Suprapubic skin (tissue), 4 donors: ENCODE measurements around the gene ABHD5. TPM values are rescaled to one million over a fixed set of nuclear protein-coding genes. Genes with fewer than 3 reads are reported as not detected.
A peak's percentile ranks its signal among the peaks of the same experiment; 100 is the strongest.

ENCODE experiments used
- DNase-seq, 2 donors: peaks; one replicate each; pipeline ENCODE4 v3.0.0-alpha.2; 2019; ENCODE audit warnings: low spot score in 2 of 2
- H3K27ac ChIP-seq: fragments of 200-600 bp; sonication (generic); one replicate; pipeline ENCODE4 v1.5.1; 2019
- H3K27me3 ChIP-seq: fragments of 200-600 bp; sonication (generic); one replicate; pipeline ENCODE4 v1.5.1; 2019
- H3K36me3 ChIP-seq: fragments of 200-600 bp; sonication (generic); one replicate; pipeline ENCODE4 v1.5.1; 2019
- H3K4me1 ChIP-seq: fragments of 200-600 bp; sonication (generic); one replicate; pipeline ENCODE4 v1.5.1; 2019
- H3K4me3 ChIP-seq: fragments of 200-600 bp; sonication (generic); one replicate; pipeline ENCODE4 v1.5.1; 2019; ENCODE audit warnings: mild to moderate bottlenecking
- H3K9me3 ChIP-seq: fragments of 200-600 bp; sonication (generic); one replicate; pipeline ENCODE4 v1.5.1; 2019
- EP300 ChIP-seq: sonication (generic); formaldehyde crosslinking; IDR thresholded peaks from one replicate; pipeline ENCODE4 v1.6.1; 2017; ENCODE audit warnings: antibody characterized with exemption
- POLR2A ChIP-seq, 2 donors: fragments of 450-650 bp; IDR thresholded peaks; one replicate each; pipeline ENCODE4 v1.6.1; 2017; ENCODE audit warnings: antibody characterized with exemption in 2 of 2, mild to moderate bottlenecking in 2 of 2, moderate library complexity in 2 of 2
- POLR2AphosphoS5 ChIP-seq, 3 donors: sonication (generic); formaldehyde crosslinking; IDR thresholded peaks; one replicate each; pipeline ENCODE4 v1.6.1; 2017; ENCODE audit warnings: antibody characterized with exemption in 3 of 3
- WGBS: methylation state at CpG from one replicate; pipeline ENCODE4 v1.1.5; 2018; 5-methylcytosine and 5-hydroxymethylcytosine counted together
- total RNA-seq, 4 donors: library from RNA; depleted of rRNA; stranded (reverse); fragments of >200 nt; gene quantifications; one replicate each; pipeline ENCODE4 v1.1.0, GENCODE V29; 2016
- TF ChIP-seq, protein P1 (sequence below), 2 donors: fragments of 200-600 bp in 1 of 2; fragments of 450-650 bp in 1 of 2; sonication (generic) in 1 of 2; IDR thresholded peaks; one replicate each; pipeline ENCODE4 v1.5.1; 2016 to 2019; ENCODE audit warnings: antibody characterized with exemption in 2 of 2, mild to moderate bottlenecking in 1 of 2, moderate library complexity in 1 of 2

ABHD5 gene
- total RNA-seq, 4 donors from 2014 or later: 62.7 to 130 (median 88.3) TPM

DNA sequence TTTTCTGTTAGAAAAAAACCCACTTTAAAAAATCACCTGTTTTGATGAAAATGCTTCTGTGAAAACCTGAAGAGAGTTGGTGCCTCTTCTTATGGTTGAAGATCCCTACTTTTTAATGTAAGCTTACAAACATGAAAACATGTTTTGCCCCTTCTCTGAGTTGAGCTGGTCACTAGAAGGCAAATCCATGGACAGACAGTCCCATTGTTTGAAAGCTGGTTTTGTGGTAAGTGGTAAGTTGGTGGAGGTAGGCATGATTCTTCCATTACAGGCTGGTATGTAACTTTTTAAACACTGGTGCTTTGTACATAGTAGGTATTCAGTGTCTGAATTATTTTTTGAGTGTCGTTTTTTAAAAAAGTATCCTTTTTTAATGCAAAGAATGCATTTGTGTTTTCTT, 6.1 kb downstream of the ABHD5 start:
- Histone ChIP-seq H3K4me1 (peaks cover 51% of the 10 kb centered on the region), H3K27me3 (no peaks in the 10 kb centered on the region), H3K4me3 (no peak overlapping the region), H3K36me3 (no peaks in the 10 kb centered on the region), H3K27ac (no peak overlapping the region), H3K9me3 (no peaks in the 10 kb centered on the region)
- 90% methylated on average over 1 of the region's 1 CpG for WGBS
- DNase-seq: no peak
- TF ChIP-seq POLR2AphosphoS5 (IDR thresholded peaks at IDR 0.05) (no peak), POLR2A (IDR thresholded peaks at IDR 0.05) (no peak), EP300 (no peak)
- TF ChIP-seq, protein P1, sequence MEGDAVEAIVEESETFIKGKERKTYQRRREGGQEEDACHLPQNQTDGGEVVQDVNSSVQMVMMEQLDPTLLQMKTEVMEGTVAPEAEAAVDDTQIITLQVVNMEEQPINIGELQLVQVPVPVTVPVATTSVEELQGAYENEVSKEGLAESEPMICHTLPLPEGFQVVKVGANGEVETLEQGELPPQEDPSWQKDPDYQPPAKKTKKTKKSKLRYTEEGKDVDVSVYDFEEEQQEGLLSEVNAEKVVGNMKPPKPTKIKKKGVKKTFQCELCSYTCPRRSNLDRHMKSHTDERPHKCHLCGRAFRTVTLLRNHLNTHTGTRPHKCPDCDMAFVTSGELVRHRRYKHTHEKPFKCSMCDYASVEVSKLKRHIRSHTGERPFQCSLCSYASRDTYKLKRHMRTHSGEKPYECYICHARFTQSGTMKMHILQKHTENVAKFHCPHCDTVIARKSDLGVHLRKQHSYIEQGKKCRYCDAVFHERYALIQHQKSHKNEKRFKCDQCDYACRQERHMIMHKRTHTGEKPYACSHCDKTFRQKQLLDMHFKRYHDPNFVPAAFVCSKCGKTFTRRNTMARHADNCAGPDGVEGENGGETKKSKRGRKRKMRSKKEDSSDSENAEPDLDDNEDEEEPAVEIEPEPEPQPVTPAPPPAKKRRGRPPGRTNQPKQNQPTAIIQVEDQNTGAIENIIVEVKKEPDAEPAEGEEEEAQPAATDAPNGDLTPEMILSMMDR (IDR thresholded peaks at IDR 0.05): no peak

DNA sequence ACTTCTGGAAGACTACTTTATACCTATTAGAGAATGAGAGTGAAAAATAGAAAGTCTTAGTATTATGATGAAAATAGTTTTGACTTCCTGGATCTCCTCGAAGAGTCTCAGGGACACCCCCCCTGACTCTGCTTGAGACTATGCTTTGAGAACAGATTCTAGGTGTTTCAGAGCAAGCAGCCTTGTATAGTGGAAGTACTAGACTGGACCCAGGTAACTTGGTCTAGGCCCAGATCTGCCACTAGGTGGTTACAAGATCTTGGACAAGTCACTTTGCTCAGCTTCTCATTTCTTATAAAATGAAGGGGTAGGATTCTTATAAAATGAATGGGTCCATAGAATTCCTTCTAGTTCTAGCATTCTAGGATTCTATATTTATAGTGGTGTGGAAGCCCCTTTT, 9.1 kb downstream of the ABHD5 start:
- WGBS: 44% methylated on average over 1 of the region's 1 CpG
- Histone ChIP-seq H3K4me1 (peaks cover 29% of the 10 kb centered on the region), H3K9me3 (no peaks in the 10 kb centered on the region), H3K4me3 (no peak overlapping the region), H3K27ac (no peak overlapping the region), H3K36me3 (peaks cover 17% of the 10 kb centered on the region), H3K27me3 (no peaks in the 10 kb centered on the region)
- no peak for DNase-seq
- TF ChIP-seq POLR2AphosphoS5 (IDR thresholded peaks at IDR 0.05): no peak
- no peak for TF ChIP-seq POLR2A (IDR thresholded peaks at IDR 0.05)
- TF ChIP-seq EP300: no peak
- TF ChIP-seq, protein P1 (IDR thresholded peaks at IDR 0.05): no peak

DNA sequence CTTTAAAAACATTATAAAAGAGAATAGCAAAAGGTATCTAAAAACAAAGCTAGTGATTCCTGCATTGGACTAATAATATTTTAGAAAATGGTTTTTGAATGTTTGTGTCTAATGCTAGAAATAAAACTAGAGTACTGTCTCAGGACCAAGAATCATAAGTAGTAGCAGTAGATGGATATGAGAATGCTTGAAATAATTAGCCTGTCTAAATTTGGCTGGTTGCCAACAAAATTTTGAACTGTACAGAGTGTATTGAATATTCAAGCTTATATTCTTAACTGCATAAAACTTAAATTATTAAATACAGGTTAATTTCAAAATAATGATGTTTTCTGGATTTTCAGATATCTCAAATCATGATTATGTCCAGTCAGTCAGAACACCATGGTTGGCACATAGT, 14.0 kb downstream of the ABHD5 start:
- Histone ChIP-seq H3K4me1 (peaks cover 16% of the 10 kb centered on the region), H3K36me3 (peaks cover 17% of the 10 kb centered on the region), H3K27ac (no peak overlapping the region), H3K27me3 (no peaks in the 10 kb centered on the region), H3K4me3 (no peak overlapping the region), H3K9me3 (no peaks in the 10 kb centered on the region)
- TF ChIP-seq, protein P1 (IDR thresholded peaks at IDR 0.05): no peak
- TF ChIP-seq POLR2A (IDR thresholded peaks at IDR 0.05) (no peak), POLR2AphosphoS5 (IDR thresholded peaks at IDR 0.05) (no peak), EP300 (no peak)
- DNase-seq: no peak

DNA sequence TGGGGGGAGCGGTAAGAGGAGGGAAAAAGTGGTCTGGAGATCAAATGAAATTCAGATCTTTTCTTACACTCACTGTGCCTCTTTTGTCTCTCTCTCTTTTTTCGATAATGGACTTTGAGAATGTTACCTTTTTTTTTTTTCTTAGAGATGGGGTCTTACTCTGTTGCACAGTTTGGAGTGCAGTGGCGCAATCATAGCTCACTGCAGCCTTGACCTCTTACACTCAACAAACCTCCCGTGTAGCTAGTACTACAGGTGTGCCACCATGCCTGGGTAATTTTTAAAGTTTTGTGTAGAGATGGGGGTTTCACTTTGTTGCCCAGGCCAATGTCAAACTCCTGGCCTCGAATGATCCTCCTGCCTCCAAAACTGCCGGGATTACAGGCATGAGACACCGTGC, 15.6 kb downstream of the ABHD5 start:
- Histone ChIP-seq H3K36me3 (peaks cover 17% of the 10 kb centered on the region), H3K4me1 (peaks cover 12% of the 10 kb centered on the region), H3K27ac (no peak overlapping the region), H3K9me3 (no peaks in the 10 kb centered on the region), H3K27me3 (no peaks in the 10 kb centered on the region), H3K4me3 (no peak overlapping the region)
- TF ChIP-seq, protein P1 (IDR thresholded peaks at IDR 0.05): no peak
- no peak for TF ChIP-seq POLR2AphosphoS5 (IDR thresholded peaks at IDR 0.05)
- no peak for TF ChIP-seq POLR2A (IDR thresholded peaks at IDR 0.05)
- no peak for TF ChIP-seq EP300
- no peak for DNase-seq
- WGBS: 76% methylated on average over 7 of the region's 7 CpGs

DNA sequence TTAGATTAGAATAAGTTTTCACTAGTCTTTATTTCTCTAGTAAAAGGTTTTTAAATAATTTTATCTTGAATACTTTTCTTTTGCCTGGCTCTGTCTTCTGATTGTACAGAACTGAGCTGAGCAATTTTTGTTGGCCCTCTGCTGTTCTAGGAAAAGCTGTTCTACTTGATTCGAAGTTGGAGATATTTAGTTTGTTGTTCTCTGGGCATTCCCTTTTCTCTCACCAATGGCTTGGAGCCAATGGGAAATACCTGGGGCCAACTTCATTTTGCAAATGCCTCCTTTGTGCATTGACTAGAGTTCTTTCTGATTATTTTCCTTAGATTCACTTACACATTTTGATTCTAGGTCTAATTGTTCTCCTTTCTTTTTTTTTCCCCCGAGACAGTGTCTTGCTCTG, 16.5 kb downstream of the ABHD5 start:
- H3K27ac ChIP-seq: peak overlapping the region; percentile 59
- peaks cover 12% of the 10 kb centered on the region for H3K4me1 ChIP-seq
- TF ChIP-seq POLR2AphosphoS5 (IDR thresholded peaks at IDR 0.05) (no peak), EP300 (no peak), POLR2A (IDR thresholded peaks at IDR 0.05) (no peak)
- TF ChIP-seq, protein P1 (IDR thresholded peaks at IDR 0.05): no peak
- H3K4me3 ChIP-seq: no peak overlapping the region
- no peak for DNase-seq
- H3K27me3 ChIP-seq: no peaks in the 10 kb centered on the region
- 61% methylated on average over 2 of the region's 2 CpGs for WGBS
- no peaks in the 10 kb centered on the region for H3K9me3 ChIP-seq
- H3K36me3 ChIP-seq: peaks cover 22% of the 10 kb centered on the region
